GM15510 (cell line): Measurements from ENCODE around the gene CHSY3.

Experiments used
- POLR2A ChIP-seq: IDR thresholded peaks from 3 replicates; pipeline ENCODE4 v1.6.1; 2011; ENCODE audit warnings: borderline replicate concordance; ENCODE audit not compliant: insufficient read length; ENCODE audit errors: extremely low read depth

Gene CHSY3

GRCh38 chr5:130078661-130079060 is 174.4 kb downstream of the CHSY3 start:
- TF ChIP-seq POLR2A, result no peak

- TF ChIP-seq POLR2A, result no peak
These were observed 186.5 kb downstream of the CHSY3 start for GRCh38 chr5:130090569-130091270.

DNA sequence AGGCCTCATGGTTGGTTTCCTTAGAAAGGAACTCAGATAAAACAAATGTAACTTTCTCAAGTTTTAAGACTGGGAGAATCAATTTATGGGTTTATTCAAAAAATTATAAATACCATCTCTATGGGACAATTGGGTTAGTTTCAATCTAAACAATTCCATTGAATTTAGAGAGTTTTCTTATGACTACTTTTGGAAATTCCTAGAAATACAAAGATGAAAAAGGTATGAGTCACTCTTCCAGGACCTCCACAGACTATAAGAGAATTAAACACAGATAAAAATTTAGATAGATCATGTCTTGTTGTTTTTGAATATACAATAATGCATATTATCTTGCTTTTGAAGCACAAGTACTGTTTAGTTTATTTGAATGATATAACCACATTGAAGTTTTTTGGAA is 188.7 kb downstream of the CHSY3 start:
- TF ChIP-seq POLR2A, result no peak

DNA sequence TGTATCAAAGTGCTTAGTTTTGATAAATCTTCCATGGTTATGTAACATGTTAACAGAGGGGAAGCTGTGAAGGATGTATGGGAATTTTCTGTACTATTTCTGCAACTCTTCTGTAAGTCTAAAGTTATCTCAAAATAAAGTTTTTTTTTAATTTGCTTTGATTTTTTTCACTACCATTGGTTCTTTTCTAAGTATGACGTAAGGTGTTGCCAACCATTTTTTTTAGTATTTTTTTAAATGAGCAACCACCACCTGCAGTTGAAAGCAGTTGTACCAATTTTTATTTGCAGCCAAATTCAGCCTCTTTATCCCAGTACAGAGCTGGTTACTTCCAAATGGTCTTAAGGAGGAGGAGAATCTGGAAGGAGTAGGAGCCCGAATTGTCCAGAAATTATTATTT is 192.2 kb downstream of the CHSY3 start:
- TF ChIP-seq POLR2A, result no peak

- TF ChIP-seq POLR2A, result no peak
These were observed 194.7 kb downstream of the CHSY3 start for GRCh38 chr5:130099008-130099407.

- no peak for TF ChIP-seq POLR2A
These were observed 198.1 kb downstream of the CHSY3 start for GRCh38 chr5:130102375-130102774.

GRCh38 chr5:130102960-130103359 is 198.7 kb downstream of the CHSY3 start:
- TF ChIP-seq POLR2A, result no peak

- no peak for TF ChIP-seq POLR2A
These were observed 200.8 kb downstream of the CHSY3 start for GRCh38 chr5:130104895-130105688.

DNA sequence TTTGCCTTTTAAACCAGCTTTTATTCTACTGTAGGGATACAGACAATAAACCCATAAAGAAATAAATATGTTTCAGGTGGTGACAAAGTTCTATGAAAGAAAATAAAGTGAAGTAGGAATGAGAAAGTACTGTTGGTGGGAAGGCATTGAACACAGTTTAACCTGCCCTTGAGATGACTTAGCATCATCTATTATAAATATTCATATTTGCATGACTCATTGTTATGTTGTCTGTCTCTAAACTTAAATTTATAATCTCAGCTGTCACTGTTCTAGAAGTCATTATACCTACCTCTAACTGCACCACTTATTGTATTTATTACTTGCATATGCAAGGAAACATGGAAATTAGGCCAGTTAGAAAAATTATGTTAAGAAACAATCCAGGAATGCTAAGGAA is 202.2 kb downstream of the CHSY3 start:
- TF ChIP-seq POLR2A, result no peak

GRCh38 chr5:130109152-130109551 is 204.9 kb downstream of the CHSY3 start:
- no peak for TF ChIP-seq POLR2A

DNA sequence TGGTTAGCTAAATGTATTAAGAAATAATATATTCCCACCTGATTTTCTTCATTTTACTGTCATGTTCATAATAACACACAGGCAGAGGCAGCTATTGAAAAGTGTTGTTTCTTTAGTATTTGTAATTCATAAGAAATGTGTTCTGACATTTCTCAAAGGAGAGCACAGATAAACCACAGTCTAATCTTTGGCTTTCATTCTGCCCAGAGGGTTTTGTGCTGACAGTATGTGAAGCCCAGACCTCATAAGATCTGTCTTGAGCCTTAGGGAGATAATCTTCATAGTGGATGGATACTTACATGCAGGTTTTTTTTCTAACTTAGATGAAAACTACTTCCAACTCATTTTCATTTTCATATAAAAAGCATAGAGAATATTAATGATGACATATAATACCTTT is 206.1 kb downstream of the CHSY3 start:
- no peak for TF ChIP-seq POLR2A

GRCh38 chr5:130111746-130112145 is 207.5 kb downstream of the CHSY3 start:
- no peak for TF ChIP-seq POLR2A

GRCh38 chr5:130112246-130112645 is 208.0 kb downstream of the CHSY3 start:
- TF ChIP-seq POLR2A, result no peak

DNA sequence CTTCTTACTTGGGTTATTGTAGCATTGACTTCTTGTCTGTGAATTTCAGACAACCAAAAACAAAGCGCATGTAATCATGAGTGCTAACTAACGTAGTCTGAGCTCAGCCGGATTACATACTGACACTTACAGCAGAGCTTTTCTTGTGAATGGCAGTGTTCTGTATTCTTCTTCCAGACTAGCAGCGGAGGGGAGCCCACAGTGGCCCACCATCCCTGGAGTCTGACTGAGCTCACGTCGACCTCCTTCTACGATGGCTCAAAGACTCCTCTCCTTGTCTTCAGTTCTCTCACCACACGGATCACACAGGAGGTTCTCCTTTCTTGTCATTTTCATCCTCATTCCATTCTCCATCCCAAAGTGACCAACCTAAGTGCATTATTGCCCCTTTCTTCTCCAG is 211.4 kb downstream of the CHSY3 start:
- no peak for TF ChIP-seq POLR2A

DNA sequence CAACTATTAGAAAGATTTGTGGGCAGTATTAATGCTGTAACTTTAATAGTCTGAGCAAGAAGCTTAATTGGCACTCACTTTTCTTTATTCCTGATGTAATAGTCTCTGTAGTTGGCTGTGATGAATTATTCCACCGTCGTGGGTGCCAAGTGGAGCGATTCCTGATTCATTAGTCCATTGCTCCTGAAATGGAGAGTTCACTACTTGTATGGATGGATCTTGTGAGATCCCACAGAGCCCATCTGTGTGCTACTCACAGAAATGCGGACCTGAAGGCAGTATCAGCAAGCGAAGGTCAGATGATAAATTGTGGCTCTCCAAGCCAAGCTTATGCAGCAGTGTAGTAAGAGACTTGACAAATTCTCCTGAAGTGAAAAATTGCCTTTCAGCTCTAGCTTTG is 212.2 kb downstream of the CHSY3 start:
- TF ChIP-seq POLR2A, result no peak

- TF ChIP-seq POLR2A, result no peak
These were observed 212.7 kb downstream of the CHSY3 start for GRCh38 chr5:130116972-130117371.
